NCI-H1694 treated with DMSO at 0.1 percent for 48 hours (cell line): ENCODE results near the gene PAAF1.
"Not testable (repeated sequence)": the region's sequence is repeated elsewhere in the genome, so short reads cannot be mapped to it uniquely, and the experiment has no call there.

Experiments used
- DNase-seq: peaks from one replicate; lab custom pipeline; 2025; lab: John Stamatoyannopoulos, UW

PAAF1 gene

DNA sequence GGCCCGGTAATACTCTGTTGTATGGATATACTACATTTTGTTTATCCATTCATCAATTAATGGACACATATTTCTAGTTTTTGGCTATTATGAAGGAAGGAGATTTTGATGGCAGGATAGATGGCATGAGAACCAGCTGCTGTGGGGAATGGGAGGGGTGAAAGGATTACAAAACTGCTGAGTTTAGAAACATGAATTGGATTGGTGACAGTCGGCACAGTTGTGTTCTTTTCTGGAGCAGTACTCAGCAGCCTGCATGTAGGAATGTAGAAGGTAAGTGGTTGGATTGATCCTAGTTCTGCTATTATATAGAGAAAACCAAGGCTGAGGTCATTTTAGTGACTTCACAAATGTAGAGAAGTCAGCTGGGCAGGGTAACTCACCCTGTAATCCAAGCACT is 7.1 kb downstream of the PAAF1 start:
- DNase-seq, result no peak

DNA sequence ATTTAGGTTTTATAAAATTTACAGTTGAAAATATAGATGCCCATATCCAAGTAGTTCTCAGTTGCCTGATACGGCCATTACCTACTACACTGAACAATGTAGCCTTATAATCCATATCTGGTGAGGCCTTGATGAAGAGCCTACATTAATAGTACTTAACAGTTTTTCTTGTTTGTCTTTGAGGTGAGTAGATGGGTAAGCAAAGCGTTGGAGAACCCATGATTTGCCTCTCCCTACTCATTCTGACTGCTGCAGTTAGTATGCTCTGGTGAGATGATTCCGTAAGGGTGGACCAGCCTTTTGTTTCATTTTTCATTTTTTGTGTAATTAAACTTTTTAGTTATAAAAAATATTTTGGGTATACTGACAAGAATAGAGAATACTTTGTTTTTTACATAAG is 11.4 kb downstream of the PAAF1 start:
- no peak for DNase-seq

- no peak for DNase-seq
These were observed 12.2 kb downstream of the PAAF1 start for GRCh38 chr11:73889019-73889418.

GRCh38 chr11:73889536-73889935 is 12.7 kb downstream of the PAAF1 start:
- DNase-seq, result no peak

DNA sequence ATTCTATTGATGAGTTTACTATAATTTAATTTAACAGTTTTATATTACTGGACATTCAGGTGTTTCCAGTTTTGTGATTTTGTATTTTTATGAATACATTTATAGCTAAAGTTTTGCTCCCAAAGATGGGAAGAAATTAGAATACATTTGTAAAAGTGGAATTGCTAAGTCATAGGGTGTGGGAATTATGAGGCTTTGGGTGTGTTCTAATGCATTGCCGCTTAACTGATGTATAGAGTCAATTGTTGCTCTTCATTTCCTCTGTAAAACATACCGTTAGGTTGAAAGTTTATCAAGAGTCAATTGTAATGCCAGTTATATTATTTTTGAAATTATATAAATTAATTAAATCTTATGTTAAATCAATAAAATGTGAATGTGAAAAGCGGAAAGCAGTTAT is 16.2 kb downstream of the PAAF1 start:
- DNase-seq, result no peak

GRCh38 chr11:73894725-73895335 is 18.0 kb downstream of the PAAF1 start:
- no peak for DNase-seq

DNA sequence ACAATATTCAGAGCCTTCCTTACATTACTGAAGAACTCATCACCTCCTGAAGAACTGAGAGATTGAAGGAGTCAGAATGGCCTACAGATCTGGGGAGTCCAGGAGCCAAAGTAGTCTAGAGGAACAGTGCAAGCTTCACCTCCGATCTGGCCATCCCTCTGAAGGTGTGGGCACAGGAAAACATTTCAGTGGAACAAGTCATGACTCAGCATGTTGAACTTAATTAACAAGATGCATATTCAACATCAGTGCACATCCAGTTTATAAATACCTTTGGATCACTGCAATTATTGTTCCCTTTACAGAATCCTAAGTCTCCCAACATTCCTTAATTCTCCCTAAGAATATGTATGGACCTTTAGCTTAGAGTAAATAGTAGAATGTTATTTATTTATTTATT is 25.5 kb downstream of the PAAF1 start:
- no peak for DNase-seq

DNA sequence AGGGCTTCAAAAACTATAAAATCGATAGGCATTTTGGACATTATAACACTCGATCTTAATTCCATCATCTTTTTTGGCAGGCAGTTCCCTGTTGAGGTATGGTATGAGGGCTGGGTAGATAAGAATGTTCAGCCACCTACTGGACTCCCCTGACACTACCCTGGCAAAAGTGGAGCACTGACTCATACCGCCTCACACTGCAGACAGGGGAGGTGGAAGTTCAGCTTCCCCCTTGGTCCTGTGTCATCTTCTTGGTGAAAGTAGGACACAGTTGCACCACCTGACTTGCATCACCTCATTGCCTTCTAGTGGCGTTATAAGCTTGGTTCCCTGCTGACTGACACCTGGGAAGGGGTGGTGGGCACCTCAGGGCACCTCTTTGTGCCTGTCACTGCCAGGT is 30.4 kb downstream of the PAAF1 start:
- no peak for DNase-seq

DNA sequence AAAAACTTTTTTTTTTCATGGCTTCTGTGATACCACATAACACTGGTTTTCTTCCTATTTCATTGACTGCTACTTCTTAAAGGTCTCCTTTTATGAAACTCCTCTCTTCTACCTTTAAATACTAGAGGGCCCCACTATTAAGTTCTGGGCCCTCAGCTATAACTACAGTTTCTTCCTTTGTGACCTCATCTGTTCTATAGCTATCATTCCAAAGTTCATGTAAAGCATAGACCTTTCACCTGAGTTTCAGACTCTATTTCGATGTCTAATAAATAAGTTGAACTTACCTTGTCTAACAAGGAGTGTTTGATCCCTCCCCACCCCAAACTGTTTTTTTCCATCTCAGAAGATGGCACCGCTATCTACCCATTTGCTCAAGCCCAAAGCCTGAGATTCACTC is 35.2 kb downstream of the PAAF1 start:
- no peak for DNase-seq

GRCh38 chr11:73913472-73913871 is 36.7 kb downstream of the PAAF1 start:
- no peak for DNase-seq

- no peak for DNase-seq
These were observed 37.5 kb downstream of the PAAF1 start for GRCh38 chr11:73914284-73914683.

DNA sequence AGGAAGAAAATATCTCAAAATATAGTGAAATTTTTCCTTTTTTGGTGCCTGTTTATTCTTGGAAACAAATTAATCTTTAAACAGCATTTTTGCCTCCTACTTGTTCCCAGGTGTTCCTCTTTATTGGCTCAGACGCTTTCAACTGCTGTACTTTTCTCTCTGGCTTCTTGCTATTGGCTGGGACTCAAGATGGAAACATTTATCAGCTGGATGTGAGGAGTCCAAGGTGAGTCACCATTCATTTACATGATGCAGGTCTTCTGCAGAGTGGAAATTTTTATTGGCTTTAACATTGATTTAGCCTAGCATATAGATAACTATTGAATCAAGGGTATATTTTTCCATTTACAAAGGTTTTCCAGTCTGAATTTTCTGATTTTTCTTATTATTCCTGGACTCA is 39.6 kb downstream of the PAAF1 start:
- DNase-seq, result no peak

- no peak for DNase-seq
These were observed 44.4 kb downstream of the PAAF1 start for GRCh38 chr11:73921180-73921579.

DNA sequence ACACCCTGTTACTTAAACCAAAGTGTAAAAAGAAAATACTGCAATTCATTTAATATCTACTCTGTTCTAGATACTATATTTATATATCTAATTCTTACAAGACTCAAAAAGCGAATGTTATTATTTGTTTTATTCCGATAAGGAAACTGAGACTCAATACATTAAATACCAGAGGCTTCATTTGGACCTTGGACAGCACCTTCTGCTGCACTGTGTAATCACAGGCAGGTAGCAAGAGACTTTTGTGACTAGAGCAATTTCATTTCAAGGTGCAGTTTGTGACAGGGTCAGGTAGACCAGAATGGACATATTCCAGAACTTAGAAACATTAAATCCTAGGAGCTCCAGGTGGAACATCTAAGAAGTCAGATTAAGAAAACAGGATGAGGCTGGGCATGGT is 52.6 kb downstream of the PAAF1 start:
- no peak for DNase-seq

- peak; percentile 25 for DNase-seq
These were observed 54.3 kb downstream of the PAAF1 start for GRCh38 chr11:73931039-73931645.

DNA sequence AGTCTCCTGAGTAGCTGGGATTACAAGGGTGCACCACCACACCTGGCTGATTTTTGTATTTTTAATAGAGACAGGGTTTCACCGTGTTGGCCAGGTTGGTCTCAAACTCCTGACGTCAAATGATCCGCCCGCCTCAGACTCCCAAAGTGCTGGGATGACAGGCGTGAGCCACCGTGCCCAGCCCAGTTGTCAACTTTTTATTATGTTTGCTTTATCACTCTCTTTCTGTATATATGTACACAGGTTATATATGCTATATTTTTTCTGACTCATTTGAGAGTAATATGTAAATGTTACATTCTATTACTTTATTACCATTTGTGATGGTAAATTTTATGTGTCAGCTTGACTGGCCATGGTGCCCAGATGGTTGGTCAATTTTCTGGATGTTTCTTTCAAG is 55.2 kb downstream of the PAAF1 start:
- no peak for DNase-seq

GRCh38 chr11:73932781-73933180 is 56.0 kb downstream of the PAAF1 start:
- DNase-seq, result no peak

GRCh38 chr11:73936047-73936446 is 59.2 kb downstream of the PAAF1 start:
- not testable (repeated sequence) for DNase-seq

GRCh38 chr11:73939096-73939495 is 62.3 kb downstream of the PAAF1 start:
- no peak for DNase-seq

DNA sequence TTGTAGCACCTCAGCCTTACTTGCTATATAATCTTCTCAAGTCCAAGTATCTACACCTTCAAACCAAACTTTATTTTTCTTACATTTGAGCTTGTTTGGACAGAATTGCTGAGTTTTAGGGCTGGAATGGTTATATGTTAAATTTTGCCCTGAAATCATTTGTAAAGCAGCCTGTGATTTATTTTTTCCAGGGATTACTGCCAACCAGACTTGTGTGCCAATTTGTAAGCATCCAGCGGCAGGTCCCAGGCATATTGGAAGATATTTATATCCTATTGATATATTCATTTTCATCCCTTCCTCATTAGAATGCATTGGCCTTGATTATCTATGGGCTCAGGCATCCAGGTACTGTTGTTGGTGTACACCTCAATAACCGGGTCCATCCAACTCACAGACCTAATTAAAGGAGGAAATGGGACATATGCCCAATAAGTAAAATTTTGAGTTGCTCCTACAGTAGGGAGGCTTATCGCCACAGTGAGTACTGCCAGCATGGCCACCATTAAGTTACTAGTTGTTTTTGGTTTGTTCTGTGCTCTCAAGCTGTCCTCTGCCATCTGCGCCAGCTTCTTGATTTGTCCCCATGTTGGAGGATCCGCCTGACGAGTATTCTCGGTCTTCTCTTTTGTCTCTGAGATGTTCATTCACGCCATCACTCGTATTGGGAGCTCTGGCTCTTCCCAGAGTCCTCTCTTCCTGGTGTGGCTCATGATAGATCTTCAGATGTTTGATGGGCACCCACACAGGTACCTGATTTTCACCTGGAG is 64.2 kb downstream of the PAAF1 start:
- no peak for DNase-seq

DNA sequence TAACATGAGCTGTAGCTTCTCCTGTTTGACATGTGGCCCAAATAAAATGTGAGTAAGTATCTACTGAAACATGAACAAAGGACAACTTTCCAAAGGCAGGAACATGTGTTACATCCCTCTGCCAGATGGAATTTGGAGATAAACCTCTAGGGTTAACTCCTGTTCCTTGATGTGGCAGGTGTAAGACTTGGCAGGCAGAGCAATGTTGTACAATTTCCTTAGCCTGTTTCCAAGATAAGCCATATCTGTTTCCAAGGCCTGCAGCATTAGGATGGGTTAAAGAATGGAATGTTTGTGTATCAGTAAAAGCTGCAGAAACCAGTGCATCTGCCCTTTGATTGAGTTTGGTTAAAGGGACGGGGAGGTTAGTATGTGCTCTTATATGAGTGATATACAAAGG is 65.2 kb downstream of the PAAF1 start:
- no peak for DNase-seq

GRCh38 chr11:73944085-73944484 is 67.3 kb downstream of the PAAF1 start:
- DNase-seq, result no peak

GRCh38 chr11:73944901-73945300 is 68.1 kb downstream of the PAAF1 start:
- no peak for DNase-seq

GRCh38 chr11:73945396-73945795 is 68.6 kb downstream of the PAAF1 start:
- no peak for DNase-seq
